MM.1S (cell line): ENCODE data around the gene ADGRV1.

Experiments
- CTCF ChIP-seq: fragments of 300-600 bp; sonication (generic); IDR thresholded peaks from 2 replicates; pipeline ENCODE4 v1.5.1; 2016; ENCODE audit warnings: antibody characterized with exemption, low read length, mixed read lengths
- EZH2 ChIP-seq: fragments of 300-600 bp; sonication (generic); optimal IDR thresholded peaks from 2 replicates; pipeline ENCODE3; 2017; ENCODE audit warnings: low read depth, mild to moderate bottlenecking, antibody characterized with exemption, low read length, mixed read lengths
- EZH2phosphoT487 ChIP-seq: fragments of 300-600 bp; sonication (generic); IDR thresholded peaks from 2 replicates; pipeline ENCODE4 v1.6.1; 2018; ENCODE audit warnings: antibody characterized with exemption, low read length

GRCh38 chr5:90626493-90626892 is 67.9 kb downstream of the ADGRV1 start:
- no peak for TF ChIP-seq CTCF
- TF ChIP-seq EZH2 = no peak
- TF ChIP-seq EZH2phosphoT487 = no peak
